Caco-2 (cell line): ENCODE data around the gene AHDC1. TPM values are rescaled to one million over a fixed set of nuclear protein-coding genes. Genes with fewer than 3 reads are reported as not detected.

Experiments used
- BruUV-seq: library from RNA; stranded (reverse); fragments of 400-500 nt; replicated peaks from 2 replicates; lab custom pipeline; 2021; lab: Mats Ljungman, UMichigan
- CTCF ChIA-PET: fragments of 300-600 bp; sonication (Branson Sonifier 250); formaldehyde crosslinking; loops from one replicate; lab custom pipeline; 2022; ENCODE audit warnings: antibody characterized with exemption; lab: Charles Lee
- POLR2A ChIA-PET: fragments of 300-600 bp; sonication (Branson Sonifier 250); formaldehyde crosslinking; loops from one replicate; lab custom pipeline; 2022; ENCODE audit warnings: antibody characterized with exemption; lab: Charles Lee
- DNase-seq, 2 experiments: peaks; one replicate each; pipeline versions ENCODE4 v3.0.0 to v3.0.0-alpha.2; 2020 to 2022
- H3K27me3 ChIP-seq: replicated peaks from 2 replicates; pipeline ENCODE4 v1.6.0; 2011; ENCODE audit warnings: low read length; ENCODE audit not compliant: control insufficient read depth, insufficient read depth
- H3K36me3 ChIP-seq: 2 replicates; pipeline ENCODE4 v1.5.1; 2011; ENCODE audit warnings: low read length; ENCODE audit not compliant: control insufficient read depth, insufficient read depth
- H3K4me1 ChIP-seq: fragments of 250-450 bp; sonication (Bioruptor Pico); 2 replicates; pipeline ENCODE4 v1.5.1; 2020; ENCODE audit warnings: mild to moderate bottlenecking
- H3K4me3 ChIP-seq: 2 replicates; pipeline ENCODE4 v1.5.1; 2011; ENCODE audit warnings: low read depth, mild to moderate bottlenecking, control low read depth, low read length
- H3K9me3 ChIP-seq: fragments of 250-450 bp; sonication (Bioruptor Pico); 2 replicates; pipeline ENCODE4 v1.5.1; 2020; ENCODE audit warnings: mild to moderate bottlenecking, moderate library complexity
- H3K27ac Mint-ChIP-seq: one replicate; pipeline ENCODE4 v1.8.0; 2022; ENCODE audit warnings: mixed read lengths; ENCODE audit not compliant: unreplicated experiment
- H3K27me3 Mint-ChIP-seq: one replicate; pipeline ENCODE4 v1.8.0; 2022; ENCODE audit warnings: mixed read lengths; ENCODE audit not compliant: insufficient read depth, unreplicated experiment
- H3K36me3 Mint-ChIP-seq: one replicate; pipeline ENCODE4 v1.8.0; 2022; ENCODE audit warnings: mild to moderate bottlenecking, mixed read lengths; ENCODE audit not compliant: insufficient read depth, unreplicated experiment
- H3K4me1 Mint-ChIP-seq: one replicate; pipeline ENCODE4 v1.8.0; 2022; ENCODE audit warnings: low read depth, mixed read lengths; ENCODE audit not compliant: unreplicated experiment
- H3K4me3 Mint-ChIP-seq: one replicate; pipeline ENCODE4 v1.8.0; 2022; ENCODE audit warnings: mild to moderate bottlenecking, moderate library complexity, mixed read lengths; ENCODE audit not compliant: unreplicated experiment
- H3K9me3 Mint-ChIP-seq: one replicate; pipeline ENCODE4 v1.8.0; 2022; ENCODE audit warnings: mixed read lengths; ENCODE audit not compliant: unreplicated experiment
- intact Hi-C: fragments of 100-400 bp; cut with micrococcal nuclease; formaldehyde crosslinking; loops from one replicate; pipeline ENCODE4 v1.10.0; 2022; ENCODE audit not compliant: unreplicated experiment
- total RNA-seq: library from RNA; stranded (reverse); gene quantifications from 2 replicates; pipeline ENCODE4 v1.2.3, GENCODE V29; 2022
- TF ChIP-seq, protein P1 (sequence below), 2 experiments: fragments of 200-600 bp in 1 of 2; IDR thresholded peaks; 1 replicate in 1 of 2; 2 replicates in 1 of 2; pipeline versions ENCODE4 v1.5.1 to v1.8.0; 2011 to 2022; ENCODE audit warnings: antibody characterized with exemption in 1 of 2, control low read depth in 1 of 2, inconsistent platforms in 1 of 2, low read depth in 1 of 2, low read length in 1 of 2, mild to moderate bottlenecking in 1 of 2, moderate library complexity in 1 of 2; ENCODE audit not compliant: insufficient read depth in 1 of 2, severe bottlenecking in 1 of 2, unreplicated experiment in 1 of 2

Gene AHDC1
- total RNA-seq, 1 experiment from 2014 or later, result 17.0 TPM

- ChIA-PET CTCF (interaction anchor here (2.7 kb wide), 1 partner anchor 10 kb away, joined by 29 read pairs; no protein-coding TSS in a partner anchor), POLR2A (no interaction called here)
- Histone ChIP-seq H3K4me1 (peaks cover 57% of the 10 kb centered on the region), H3K36me3 (no peaks in the 10 kb centered on the region), H3K9me3 (no peaks in the 10 kb centered on the region), H3K4me3 (no peak overlapping the region), H3K27me3 (no peaks in the 10 kb centered on the region)
- no TSS peak for BruUV-seq
- H3K4me1 Mint-ChIP-seq, result peaks cover 67% of the 10 kb centered on the region
- TF ChIP-seq, protein P1, sequence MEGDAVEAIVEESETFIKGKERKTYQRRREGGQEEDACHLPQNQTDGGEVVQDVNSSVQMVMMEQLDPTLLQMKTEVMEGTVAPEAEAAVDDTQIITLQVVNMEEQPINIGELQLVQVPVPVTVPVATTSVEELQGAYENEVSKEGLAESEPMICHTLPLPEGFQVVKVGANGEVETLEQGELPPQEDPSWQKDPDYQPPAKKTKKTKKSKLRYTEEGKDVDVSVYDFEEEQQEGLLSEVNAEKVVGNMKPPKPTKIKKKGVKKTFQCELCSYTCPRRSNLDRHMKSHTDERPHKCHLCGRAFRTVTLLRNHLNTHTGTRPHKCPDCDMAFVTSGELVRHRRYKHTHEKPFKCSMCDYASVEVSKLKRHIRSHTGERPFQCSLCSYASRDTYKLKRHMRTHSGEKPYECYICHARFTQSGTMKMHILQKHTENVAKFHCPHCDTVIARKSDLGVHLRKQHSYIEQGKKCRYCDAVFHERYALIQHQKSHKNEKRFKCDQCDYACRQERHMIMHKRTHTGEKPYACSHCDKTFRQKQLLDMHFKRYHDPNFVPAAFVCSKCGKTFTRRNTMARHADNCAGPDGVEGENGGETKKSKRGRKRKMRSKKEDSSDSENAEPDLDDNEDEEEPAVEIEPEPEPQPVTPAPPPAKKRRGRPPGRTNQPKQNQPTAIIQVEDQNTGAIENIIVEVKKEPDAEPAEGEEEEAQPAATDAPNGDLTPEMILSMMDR (IDR thresholded peaks at IDR 0.05; ENCODE audit: insufficient read depth in 1 of 2, low read depth in 1 of 2, low read length in 1 of 2, severe bottlenecking in 1 of 2, unreplicated experiment in 1 of 2), result no peak
- H3K9me3 Mint-ChIP-seq, result no peaks in the 10 kb centered on the region
- H3K27ac Mint-ChIP-seq, result peak overlapping the region; percentile 65
- intact Hi-C loops, result no loop called here
- DNase-seq, result no peak
- H3K36me3 Mint-ChIP-seq, result peaks cover 39% of the 10 kb centered on the region
- H3K4me3 Mint-ChIP-seq, result no peak overlapping the region
- no peaks in the 10 kb centered on the region for H3K27me3 Mint-ChIP-seq
Measured at GRCh38 chr1:27566462-27567145, 37.3 kb downstream of the AHDC1 start.

GRCh38 chr1:27564710-27565649, 39.0 kb downstream of the AHDC1 start:
- Histone ChIP-seq H3K27me3 (no peaks in the 10 kb centered on the region), H3K4me1 (peaks cover 41% of the 10 kb centered on the region), H3K9me3 (no peaks in the 10 kb centered on the region), H3K4me3 (no peak overlapping the region), H3K36me3 (no peaks in the 10 kb centered on the region)
- no peak for DNase-seq
- ChIA-PET POLR2A (interaction anchor here (0.6 to 0.8 kb wide), 3 partner anchors 10 to 199 kb away, joined by 3 to 6 read pairs (median 4); partner anchors contain the start of gene WASF2), CTCF (interaction anchor here (0.6 to 2.3 kb wide), 4 partner anchors 8 to 42 kb away, joined by 3 to 9 read pairs (median 4); no protein-coding TSS in a partner anchor)
- Mint-ChIP-seq H3K27me3 (no peaks in the 10 kb centered on the region), H3K36me3 (peaks cover 31% of the 10 kb centered on the region), H3K27ac (peak overlapping the region; percentile 88), H3K9me3 (no peaks in the 10 kb centered on the region), H3K4me1 (peaks cover 57% of the 10 kb centered on the region), H3K4me3 (peak overlapping the region; percentile 36)
- TF ChIP-seq, protein P1 (IDR thresholded peaks at IDR 0.05; ENCODE audit: insufficient read depth in 1 of 2, low read depth in 1 of 2, low read length in 1 of 2, severe bottlenecking in 1 of 2, unreplicated experiment in 1 of 2), result no peak
- no TSS peak for BruUV-seq
- intact Hi-C loops, result no loop called here
